ENCODE data around the gene JMY. TPM values are rescaled to one million over a fixed set of nuclear protein-coding genes. Genes with fewer than 3 reads are reported as not detected.

Gene JMY
- total RNA-seq, 2 experiments from 2014 or later: 6.1 to 6.3 TPM

- intact Hi-C loops (cut with micrococcal nuclease): no loop called here
- no peak overlapping the region for H3K4me3 Mint-ChIP-seq
- CTCF ChIA-PET: interaction anchor here (1.0 kb wide), 1 partner anchor 10 kb away, joined by 4 read pairs; no protein-coding TSS in a partner anchor
- DNase-seq (no peak), ATAC-seq (no peak)
- no peaks in the 10 kb centered on the region for H3K9me3 Mint-ChIP-seq
- TF ChIP-seq, protein P1, sequence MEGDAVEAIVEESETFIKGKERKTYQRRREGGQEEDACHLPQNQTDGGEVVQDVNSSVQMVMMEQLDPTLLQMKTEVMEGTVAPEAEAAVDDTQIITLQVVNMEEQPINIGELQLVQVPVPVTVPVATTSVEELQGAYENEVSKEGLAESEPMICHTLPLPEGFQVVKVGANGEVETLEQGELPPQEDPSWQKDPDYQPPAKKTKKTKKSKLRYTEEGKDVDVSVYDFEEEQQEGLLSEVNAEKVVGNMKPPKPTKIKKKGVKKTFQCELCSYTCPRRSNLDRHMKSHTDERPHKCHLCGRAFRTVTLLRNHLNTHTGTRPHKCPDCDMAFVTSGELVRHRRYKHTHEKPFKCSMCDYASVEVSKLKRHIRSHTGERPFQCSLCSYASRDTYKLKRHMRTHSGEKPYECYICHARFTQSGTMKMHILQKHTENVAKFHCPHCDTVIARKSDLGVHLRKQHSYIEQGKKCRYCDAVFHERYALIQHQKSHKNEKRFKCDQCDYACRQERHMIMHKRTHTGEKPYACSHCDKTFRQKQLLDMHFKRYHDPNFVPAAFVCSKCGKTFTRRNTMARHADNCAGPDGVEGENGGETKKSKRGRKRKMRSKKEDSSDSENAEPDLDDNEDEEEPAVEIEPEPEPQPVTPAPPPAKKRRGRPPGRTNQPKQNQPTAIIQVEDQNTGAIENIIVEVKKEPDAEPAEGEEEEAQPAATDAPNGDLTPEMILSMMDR (IDR thresholded peaks at IDR 0.05): no peak
- peaks cover 3% of the 10 kb centered on the region for H3K4me1 Mint-ChIP-seq (ENCODE audit: low read depth)
- no peaks in the 10 kb centered on the region for H3K27me3 Mint-ChIP-seq
- POLR2A ChIA-PET: no interaction called here
- no peak overlapping the region for H3K27ac Mint-ChIP-seq
- peaks cover 19% of the 10 kb centered on the region for H3K36me3 Mint-ChIP-seq (ENCODE audit: low read depth)
Measured at GRCh38 chr5:79295029-79295428, 59.1 kb downstream of the JMY start.

- TF ChIP-seq, protein P1 (IDR thresholded peaks at IDR 0.05): no peak
- ATAC-seq: no peak
- Mint-ChIP-seq H3K9me3 (no peaks in the 10 kb centered on the region), H3K36me3 (ENCODE audit: low read depth) (peaks cover 20% of the 10 kb centered on the region), H3K4me3 (no peak overlapping the region), H3K27ac (no peak overlapping the region), H3K4me1 (ENCODE audit: low read depth) (peaks cover 3% of the 10 kb centered on the region), H3K27me3 (no peaks in the 10 kb centered on the region)
- no peak for DNase-seq
- CTCF ChIA-PET: no interaction called here
- intact Hi-C loops (cut with micrococcal nuclease): no loop called here
- POLR2A ChIA-PET: no interaction called here
Measured at GRCh38 chr5:79297661-79298060, 61.7 kb downstream of the JMY start.

DNA sequence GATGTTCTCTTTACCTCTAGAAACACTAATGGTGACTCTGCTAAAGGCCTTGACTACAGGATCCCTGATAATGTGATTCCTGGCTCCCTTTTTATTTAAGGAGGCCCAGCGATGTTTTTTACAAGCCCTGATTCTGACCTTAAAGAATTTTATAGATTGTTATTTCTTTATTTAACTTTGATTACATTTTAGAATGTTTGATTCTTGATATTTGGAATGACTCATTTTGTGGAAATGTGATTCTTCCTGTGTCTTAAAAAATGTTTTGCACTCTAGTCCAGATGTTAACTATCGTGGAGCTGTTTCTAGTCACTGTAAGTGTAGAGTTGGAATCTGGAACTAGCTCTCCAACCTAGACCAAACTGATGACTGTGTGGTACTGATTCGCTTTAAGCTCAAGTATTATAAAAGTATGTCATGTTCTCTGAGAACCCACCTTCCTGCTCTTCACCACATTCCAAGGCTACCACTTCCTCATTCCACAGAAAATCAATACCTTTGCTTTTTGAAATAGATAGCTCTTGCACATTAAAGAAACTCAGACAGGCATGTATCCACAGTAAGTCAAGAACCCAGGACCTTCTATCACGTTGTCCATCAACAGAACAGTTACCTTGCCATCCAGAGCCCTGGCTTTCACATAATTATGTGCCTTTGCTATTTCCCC, 65.2 kb downstream of the JMY start:
- no peak overlapping the region for H3K27ac Mint-ChIP-seq
- DNase-seq: no peak
- intact Hi-C loops (cut with micrococcal nuclease): no loop called here
- ChIA-PET POLR2A (interaction anchor here (0.6 to 1.0 kb wide), 2 partner anchors 10 kb away, joined by 3 to 4 read pairs; no protein-coding TSS in a partner anchor), CTCF (no interaction called here)
- H3K36me3 Mint-ChIP-seq (ENCODE audit: low read depth): peaks cover 17% of the 10 kb centered on the region
- no peak overlapping the region for H3K4me3 Mint-ChIP-seq
- H3K4me1 Mint-ChIP-seq (ENCODE audit: low read depth): no peaks in the 10 kb centered on the region
- ATAC-seq: no peak
- H3K9me3 Mint-ChIP-seq: no peaks in the 10 kb centered on the region
- TF ChIP-seq, protein P1 (IDR thresholded peaks at IDR 0.05): no peak
- no peaks in the 10 kb centered on the region for H3K27me3 Mint-ChIP-seq

DNA sequence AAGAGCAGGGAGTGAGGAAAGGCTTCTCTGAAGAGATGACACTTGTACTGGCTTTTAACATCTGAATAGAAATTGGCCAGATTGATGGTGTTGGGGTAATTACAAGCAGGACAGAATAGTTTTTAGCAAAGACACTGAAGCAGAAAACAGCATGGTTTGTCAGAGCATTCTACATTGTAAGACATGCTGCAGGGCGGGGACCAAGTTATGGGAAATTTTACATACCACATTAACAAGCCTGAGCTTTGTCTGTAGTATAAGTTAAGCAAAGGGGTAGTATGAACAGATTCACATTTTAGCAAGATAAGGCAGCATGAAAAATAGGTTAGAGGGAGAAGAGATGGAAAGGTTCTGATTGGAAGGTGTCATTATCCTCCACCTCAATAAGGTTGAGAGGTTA, 66.5 kb downstream of the JMY start:
- H3K36me3 Mint-ChIP-seq (ENCODE audit: low read depth): peaks cover 22% of the 10 kb centered on the region

GRCh38 chr5:79305706-79306105, 69.8 kb downstream of the JMY start:
- H3K9me3 Mint-ChIP-seq: no peaks in the 10 kb centered on the region
- H3K4me3 Mint-ChIP-seq: no peak overlapping the region
- DNase-seq (no peak), ATAC-seq (no peak)
- no peaks in the 10 kb centered on the region for H3K4me1 Mint-ChIP-seq (ENCODE audit: low read depth)
- peaks cover 16% of the 10 kb centered on the region for H3K36me3 Mint-ChIP-seq (ENCODE audit: low read depth)
- no peak overlapping the region for H3K27ac Mint-ChIP-seq
- no peaks in the 10 kb centered on the region for H3K27me3 Mint-ChIP-seq
- POLR2A ChIA-PET: interaction anchor here (0.7 kb wide), 1 partner anchor 66 kb away, joined by 3 read pairs; no protein-coding TSS in a partner anchor
- TF ChIP-seq, protein P1 (IDR thresholded peaks at IDR 0.05): no peak
- intact Hi-C loops (cut with micrococcal nuclease): no loop called here
- CTCF ChIA-PET: interaction anchor here (1.6 kb wide), 1 partner anchor 11 kb away, joined by 4 read pairs; no protein-coding TSS in a partner anchor

More for the DNA sequence above, 66.5 kb downstream of the JMY start:
- intact Hi-C loops (cut with micrococcal nuclease): no loop called here
- Mint-ChIP-seq H3K4me1 (ENCODE audit: low read depth) (no peaks in the 10 kb centered on the region), H3K9me3 (no peaks in the 10 kb centered on the region), H3K27me3 (no peaks in the 10 kb centered on the region), H3K27ac (no peak overlapping the region), H3K4me3 (no peak overlapping the region)
- ChIA-PET POLR2A (no interaction called here), CTCF (interaction anchor here (0.6 to 1.3 kb wide), 2 partner anchors 34 to 207 kb away, joined by 3 to 4 read pairs; no protein-coding TSS in a partner anchor)
- ATAC-seq: no peak
- TF ChIP-seq, protein P1 (IDR thresholded peaks at IDR 0.05): no peak
- no peak for DNase-seq

Measured in activated CD8-positive, alpha-beta T cell treated with anti-CD3 and anti-CD28 coated beads for 36 hours (primary cell).